HG03439 (cell line): ENCODE results near the gene RABEP2.

Source experiments
- ATAC-seq: cut with Tn5 transposase; IDR thresholded peaks from one replicate; pipeline ENCODE4 v1.9.1; 2021; ENCODE audit warnings: mild to moderate bottlenecking, moderate library complexity; ENCODE audit not compliant: unreplicated experiment

The RABEP2 gene

GRCh38 chr16:28859326-28859725, 65.7 kb downstream of the RABEP2 start:
- no peak for ATAC-seq

- no peak for ATAC-seq
Observed at GRCh38 chr16:28858421-28858820, 66.6 kb downstream of the RABEP2 start.
